Amniotic epithelial cell (primary cell): ENCODE data around the gene GPR155.
A peak's percentile ranks its signal among the peaks of the same experiment; 100 is the strongest.

Experiments
- DNase-seq: peaks from one replicate; pipeline ENCODE4 v3.0.0-alpha.2; 2010; ENCODE audit warnings: low read depth

Gene GPR155

GRCh38 chr2:174486563-174487107 is at the start of gene GPR155:
Gene GPR155, minus strand, starts transcription at chr2:174487029. Its CDS starts 5,073 bp downstream, at chr2:174481956.
- peak; percentile 19 for DNase-seq

- DNase-seq, result peak; percentile 22
These were observed 49.2 kb upstream of the GPR155 start for GRCh38 chr2:174535757-174536703.

- peak; percentile 20 for DNase-seq
These were observed 48.3 kb upstream of the GPR155 start for GRCh38 chr2:174535083-174535482.

- no peak for DNase-seq
These were observed 43.1 kb upstream of the GPR155 start for GRCh38 chr2:174529916-174530315.

- no peak for DNase-seq
These were observed 41.1 kb upstream of the GPR155 start for GRCh38 chr2:174527959-174528358.

- no peak for DNase-seq
These were observed 40.4 kb upstream of the GPR155 start for GRCh38 chr2:174527101-174527721.

- DNase-seq, result no peak
These were observed 37.7 kb upstream of the GPR155 start for GRCh38 chr2:174524527-174524926.

- no peak for DNase-seq
These were observed 35.7 kb upstream of the GPR155 start for GRCh38 chr2:174522553-174522952.

- DNase-seq, result peak; percentile 29
These were observed 31.6 kb upstream of the GPR155 start for GRCh38 chr2:174518395-174518794.

- DNase-seq, result no peak
These were observed 29.9 kb upstream of the GPR155 start for GRCh38 chr2:174516501-174517378.

GRCh38 chr2:174512345-174512744 is 25.5 kb upstream of the GPR155 start:
- DNase-seq, result no peak

GRCh38 chr2:174511580-174512260 is 24.9 kb upstream of the GPR155 start:
- no peak for DNase-seq

GRCh38 chr2:174510583-174511189 is 23.9 kb upstream of the GPR155 start:
- no peak for DNase-seq

GRCh38 chr2:174503161-174503809 is 16.5 kb upstream of the GPR155 start:
- no peak for DNase-seq

- DNase-seq, result no peak
These were observed 12.5 kb upstream of the GPR155 start for GRCh38 chr2:174499371-174499770.

GRCh38 chr2:174495365-174496012 is 8.7 kb upstream of the GPR155 start:
- DNase-seq, result no peak

GRCh38 chr2:174493549-174494331 is 6.9 kb upstream of the GPR155 start:
- DNase-seq, result no peak

GRCh38 chr2:174492963-174493431 is 6.2 kb upstream of the GPR155 start:
- no peak for DNase-seq

GRCh38 chr2:174491947-174492346 is 5.1 kb upstream of the GPR155 start:
- no peak for DNase-seq
